ENCODE results near the gene TECPR1. TPM values are rescaled to one million over a fixed set of nuclear protein-coding genes. Genes with fewer than 3 reads are reported as not detected.

The TECPR1 gene
- total RNA-seq, 1 donor from 2014 or later: 16.1 TPM

DNA sequence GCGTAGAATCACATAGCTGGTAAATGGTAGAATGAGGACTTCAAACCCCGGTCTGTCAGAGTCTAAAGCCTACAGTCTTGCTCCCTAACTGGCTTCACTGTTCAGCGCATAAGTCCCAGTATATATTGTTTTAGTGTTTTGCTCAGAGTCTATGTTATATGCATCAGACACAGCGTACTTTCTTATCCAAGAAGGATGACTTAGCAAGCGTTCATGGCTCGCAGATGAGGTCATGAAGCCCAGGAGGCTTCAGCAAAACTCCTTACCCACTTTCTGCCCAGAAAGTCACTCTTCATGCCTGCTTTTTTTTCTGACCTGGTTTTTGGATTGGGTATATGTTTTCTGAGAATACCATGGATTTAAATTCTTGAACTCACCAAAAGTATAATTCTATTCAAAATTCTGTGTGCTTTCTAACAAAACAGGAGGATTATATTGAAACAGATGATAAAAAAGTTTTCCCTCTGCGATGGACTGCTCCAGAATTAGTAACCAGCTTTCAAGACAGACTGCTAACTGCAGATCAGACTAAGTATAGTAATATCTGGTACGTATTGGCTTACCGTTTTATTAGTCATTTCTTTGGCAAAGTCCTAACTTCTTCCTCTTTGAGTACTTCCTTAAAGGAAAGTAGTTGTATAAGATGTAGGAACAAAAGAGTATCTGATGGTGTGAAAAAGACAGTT is 65.4 kb downstream of the TECPR1 start:
- no peak for ATAC-seq (ENCODE audit: poor library complexity)
- intact Hi-C loops (cut with DNase I): no loop called here
- no peak for DNase-seq

DNA sequence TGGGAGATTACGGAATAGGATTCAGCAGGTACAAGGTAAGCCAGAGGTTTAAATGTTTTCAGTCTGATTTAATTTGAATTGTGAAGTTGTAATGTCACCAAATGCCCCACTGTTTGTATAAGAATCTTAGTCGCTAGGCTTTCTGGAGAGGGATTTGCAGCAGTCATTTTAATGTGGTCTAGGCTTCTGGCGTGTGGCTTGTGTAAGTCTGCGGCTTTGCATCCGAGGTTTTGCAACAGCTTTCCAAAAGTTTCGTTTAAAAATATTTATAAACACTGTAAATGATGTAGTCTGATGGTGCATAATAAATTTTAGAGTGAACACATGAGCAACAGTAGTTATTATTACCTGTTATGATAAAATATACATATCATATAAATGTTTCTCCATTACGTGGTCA is 66.9 kb downstream of the TECPR1 start:
- intact Hi-C loops (cut with DNase I): no loop called here
- DNase-seq (no peak), ATAC-seq (ENCODE audit: poor library complexity) (no peak)

DNA sequence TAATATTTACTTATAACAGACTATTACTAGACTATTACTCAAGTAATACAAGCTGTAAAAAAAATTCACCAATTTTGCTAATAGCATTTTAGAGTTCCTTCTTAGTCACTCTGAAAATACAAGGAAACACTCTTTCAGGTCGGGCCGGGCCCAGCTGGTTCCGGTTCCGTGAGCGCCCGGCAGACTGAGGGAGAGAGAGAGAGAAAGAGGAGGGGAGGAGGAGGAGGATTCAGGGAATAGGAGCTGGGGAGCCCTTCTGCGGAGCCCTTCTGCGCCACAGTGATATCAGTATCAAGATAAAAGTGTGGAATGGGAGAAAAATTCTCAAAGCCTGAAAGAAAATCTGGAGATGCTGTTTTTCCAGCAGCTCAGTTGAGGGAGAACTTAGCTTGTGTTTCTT is 71.3 kb downstream of the TECPR1 start:
- intact Hi-C loops (cut with DNase I): no loop called here

DNA sequence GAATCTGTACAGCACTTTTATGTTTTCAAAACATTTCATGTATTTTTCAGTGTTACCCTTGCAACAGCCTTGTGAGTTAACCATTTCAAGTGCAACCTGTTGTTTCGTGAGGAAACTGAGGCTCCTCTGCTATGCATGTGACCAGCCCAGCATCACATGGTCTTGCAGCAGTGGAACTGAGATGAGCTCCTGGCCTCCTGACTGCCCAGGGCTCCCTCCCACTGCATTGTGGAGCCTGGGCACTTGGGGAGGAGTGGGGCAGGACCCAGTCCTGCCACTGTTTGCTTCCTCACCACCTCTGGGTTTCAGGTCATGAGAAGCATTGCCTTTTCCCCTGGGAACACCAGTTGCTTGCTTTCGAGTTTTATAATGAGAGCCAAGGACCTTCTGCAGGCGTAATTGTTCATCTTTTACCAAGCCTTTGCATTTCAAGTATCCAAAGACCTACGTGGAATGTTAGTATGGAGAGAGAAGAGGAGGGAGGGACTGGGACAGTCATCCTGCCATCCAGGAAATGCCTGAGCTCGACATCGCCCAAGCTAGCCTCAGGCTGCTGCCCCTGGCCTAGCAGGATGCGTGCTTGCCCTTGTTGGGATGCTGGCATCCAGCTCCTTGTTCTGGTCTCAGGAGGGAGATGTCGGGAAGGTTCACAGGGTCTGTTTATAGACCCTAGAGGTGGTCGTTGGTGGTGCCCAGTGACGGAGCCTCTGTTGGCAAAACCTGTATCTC is 73.1 kb downstream of the TECPR1 start:
- DNase-seq: no peak
- intact Hi-C loops (cut with DNase I): no loop called here
- ATAC-seq (ENCODE audit: poor library complexity): no peak

More for the DNA sequence above, 71.3 kb downstream of the TECPR1 start:
- no peak for ATAC-seq (ENCODE audit: poor library complexity)
- DNase-seq: no peak

DNA sequence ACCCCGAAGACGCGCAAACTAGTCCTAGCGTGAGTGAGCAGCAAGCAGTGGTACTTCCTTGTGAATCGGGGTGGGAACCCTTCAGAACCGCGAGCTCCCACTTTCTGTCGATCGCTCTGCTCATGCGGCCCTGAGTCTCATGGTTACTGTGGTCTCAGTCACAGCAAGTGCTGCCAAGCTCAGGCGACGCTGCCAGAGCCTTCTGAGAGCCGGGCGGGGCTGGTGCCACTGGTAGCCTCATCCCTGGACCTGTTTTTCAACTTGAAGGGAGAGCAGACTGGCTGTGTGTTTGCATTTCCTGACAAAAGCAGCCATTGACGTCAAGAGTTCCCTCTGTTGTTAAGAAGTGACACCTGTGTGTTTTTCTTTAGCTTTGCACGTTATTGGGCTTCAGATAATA is 73.7 kb downstream of the TECPR1 start:
- DNase-seq: peak; percentile 83
- peak; percentile 93 for ATAC-seq (ENCODE audit: poor library complexity)
- intact Hi-C loops (cut with DNase I): no loop called here

DNA sequence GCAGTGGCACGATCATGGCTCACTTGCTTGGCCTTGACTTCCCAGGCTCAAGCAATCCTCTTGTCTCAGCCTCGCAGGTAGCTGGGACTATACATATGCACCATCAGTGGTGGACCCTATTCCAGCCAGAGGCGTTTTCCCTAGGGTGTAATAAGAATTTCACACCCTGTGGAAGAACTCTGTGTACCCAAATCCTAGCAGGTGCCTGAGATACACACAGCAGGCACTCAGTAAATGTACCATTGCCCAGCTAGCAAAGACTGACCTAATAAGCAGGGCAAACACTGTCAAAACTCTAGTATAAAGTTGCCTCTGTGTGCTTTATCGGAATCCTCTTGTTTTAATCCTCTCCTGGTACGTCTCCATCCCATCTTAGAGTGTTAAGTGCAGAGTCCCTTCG is 74.5 kb downstream of the TECPR1 start:
- intact Hi-C loops (cut with DNase I): no loop called here
- no peak for DNase-seq
- peak; percentile 55 for ATAC-seq (ENCODE audit: poor library complexity)

DNA sequence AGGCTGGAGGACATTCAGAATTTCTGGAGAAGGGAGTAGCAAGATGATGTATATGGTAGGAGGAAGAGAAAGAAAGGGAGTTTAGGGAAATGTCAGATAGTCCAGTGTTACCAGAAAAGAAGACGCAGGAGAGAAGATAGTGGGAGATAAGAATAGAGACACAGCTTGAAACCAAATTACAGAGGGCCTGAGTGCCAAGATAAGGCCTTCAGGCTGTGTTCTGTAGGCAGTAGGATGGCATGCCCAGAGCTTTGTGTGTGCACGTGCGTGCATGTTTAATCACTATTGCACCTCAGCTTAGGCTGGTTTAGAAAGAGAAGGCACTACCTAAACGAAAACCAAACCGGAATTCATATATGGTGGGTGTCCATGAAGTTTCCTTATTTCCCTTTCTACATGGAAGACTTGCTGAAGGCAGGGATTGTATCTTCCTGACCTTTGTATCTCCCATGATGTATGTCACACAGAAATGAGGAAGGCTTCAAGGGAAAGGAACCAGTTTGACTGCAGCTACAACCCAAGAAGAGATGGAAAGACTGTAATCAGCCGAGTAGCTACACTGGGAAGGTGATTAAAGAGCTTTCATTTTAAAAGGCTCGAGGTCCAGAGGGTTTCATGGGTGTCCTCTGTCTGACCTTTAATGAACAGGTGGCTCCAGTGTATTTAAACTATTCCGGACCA is 76.6 kb downstream of the TECPR1 start:
- intact Hi-C loops (cut with DNase I): no loop called here
- ATAC-seq (ENCODE audit: poor library complexity): no peak

DNA sequence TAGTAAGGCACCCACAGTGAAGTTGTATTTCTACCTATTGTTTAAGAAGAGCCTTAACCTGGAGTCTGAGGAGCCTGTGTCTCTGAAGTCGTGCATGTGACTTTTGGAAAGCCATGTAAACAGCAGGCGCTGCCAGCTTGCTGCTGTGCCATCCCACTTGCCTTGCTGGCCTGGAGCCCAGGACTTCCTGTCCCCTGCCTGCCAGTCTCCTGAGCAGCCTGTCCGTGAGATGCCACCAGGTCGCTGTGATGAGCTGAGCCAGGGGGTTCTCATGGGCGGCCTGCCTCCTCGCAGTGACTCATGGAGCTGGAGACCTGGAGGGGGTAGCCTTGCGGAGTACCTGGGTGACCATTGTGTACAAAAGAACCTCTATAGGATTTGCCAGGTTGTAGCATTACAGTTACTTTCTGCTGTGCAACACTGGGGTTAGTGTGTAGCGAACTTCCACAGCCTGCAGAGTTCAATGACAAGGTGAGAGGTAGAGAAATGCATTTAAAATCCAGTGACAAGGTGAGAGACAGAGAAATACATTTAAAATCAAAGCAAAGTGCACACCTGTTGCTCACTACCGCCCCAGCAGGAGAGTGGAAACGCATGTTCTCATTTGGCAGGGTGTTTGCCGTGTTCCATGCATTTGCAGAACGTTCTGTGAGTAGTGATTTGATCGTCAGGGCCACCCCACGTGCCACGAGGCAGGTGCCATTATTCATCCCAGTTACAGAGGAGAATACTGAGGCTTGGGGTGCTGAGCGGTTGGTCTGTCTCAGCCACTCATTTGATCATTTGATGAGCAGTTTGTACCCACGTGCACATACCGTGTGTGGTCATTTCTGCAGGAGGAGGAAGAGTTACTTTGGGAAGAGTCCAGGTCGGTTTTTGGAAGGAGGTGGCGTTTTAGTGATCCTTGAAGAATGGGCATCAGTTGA is 77.4 kb downstream of the TECPR1 start:
- ATAC-seq (ENCODE audit: poor library complexity): peak; percentile 66
- intact Hi-C loops (cut with DNase I): no loop called here
- peak; percentile 79 for DNase-seq

More for the DNA sequence above, 76.6 kb downstream of the TECPR1 start:
- DNase-seq: no peak

DNA sequence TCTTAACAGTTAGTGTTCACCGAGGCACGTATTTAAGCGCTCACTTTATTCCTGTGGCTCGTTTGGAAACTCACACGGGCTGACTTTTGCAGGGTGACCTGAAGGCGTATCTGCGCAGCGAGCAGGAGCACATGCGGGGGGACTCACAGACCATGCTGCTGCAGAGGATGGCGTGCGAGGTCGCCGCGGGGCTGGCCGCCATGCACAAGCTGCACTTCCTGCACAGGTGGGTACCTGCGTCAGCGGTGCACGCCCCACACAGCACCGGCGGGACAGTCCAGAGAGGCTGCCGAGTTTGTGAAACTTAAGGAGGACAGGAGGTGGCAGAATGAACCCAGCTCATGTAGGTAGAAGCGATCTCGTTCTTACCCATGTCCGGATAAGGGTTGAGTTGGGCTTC is 80.6 kb downstream of the TECPR1 start:
- intact Hi-C loops (cut with DNase I): no loop called here
- ATAC-seq (ENCODE audit: poor library complexity) (no peak), DNase-seq (no peak)

DNA sequence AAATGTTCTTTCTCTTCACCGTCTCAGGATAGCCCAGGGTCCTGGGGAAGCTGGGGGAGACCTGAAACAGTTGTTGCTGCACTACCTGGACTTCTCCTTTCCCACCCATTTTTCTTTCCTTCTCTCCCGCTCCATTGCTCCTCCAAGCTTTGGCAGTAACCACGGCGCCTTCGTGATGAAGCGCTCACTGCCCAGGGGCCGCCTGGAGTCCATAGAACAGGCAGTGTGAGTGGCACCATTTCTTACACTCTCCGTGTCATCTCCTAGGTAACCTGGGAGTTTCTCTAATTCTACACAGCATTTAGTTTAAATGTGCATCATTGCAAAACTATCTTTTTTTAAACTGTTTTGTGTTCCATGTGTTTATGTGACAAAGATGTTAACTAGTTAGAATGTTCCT is 81.1 kb downstream of the TECPR1 start:
- no peak for DNase-seq
- ATAC-seq (ENCODE audit: poor library complexity): no peak
- intact Hi-C loops (cut with DNase I): no loop called here

DNA sequence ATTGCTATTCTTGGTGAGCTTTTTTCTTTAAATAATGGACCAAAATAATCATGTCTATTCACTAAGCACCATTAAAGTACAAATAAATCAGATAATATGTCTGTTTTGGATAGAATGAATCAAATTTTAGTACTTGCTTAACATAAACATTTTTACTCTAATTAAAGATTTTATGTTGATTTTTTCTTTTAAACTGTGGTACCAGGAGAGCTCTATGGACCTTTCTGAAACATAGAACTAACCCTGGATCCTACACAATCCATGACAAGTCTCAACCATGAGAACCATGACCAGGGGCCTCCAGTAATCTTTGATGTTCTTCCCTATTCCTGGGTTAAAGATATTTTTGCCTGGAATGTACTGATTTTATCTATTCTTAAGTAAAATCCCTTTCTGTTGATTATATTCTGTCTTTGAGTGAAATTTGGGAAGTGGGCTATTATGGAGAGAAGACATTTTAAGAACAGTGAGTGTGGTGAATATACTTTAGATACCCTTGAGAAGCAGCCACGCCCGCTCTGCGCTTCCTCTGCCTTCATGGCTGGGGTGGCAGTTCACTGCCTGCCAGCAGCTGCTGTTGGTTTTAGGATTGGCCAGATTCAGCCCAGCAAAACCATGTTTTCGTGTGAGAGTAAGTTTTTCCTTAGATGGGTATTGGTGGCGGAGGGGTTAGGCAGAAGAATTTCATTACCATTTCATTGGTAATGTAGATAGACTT is 83.0 kb downstream of the TECPR1 start:
- no peak for ATAC-seq (ENCODE audit: poor library complexity)
- no peak for DNase-seq
- intact Hi-C loops (cut with DNase I): loop anchor here (1.0 to 2.0 kb wide), 2 partner anchors 63 to 148 kb away; partner anchors contain the start of gene LMTK2

DNA sequence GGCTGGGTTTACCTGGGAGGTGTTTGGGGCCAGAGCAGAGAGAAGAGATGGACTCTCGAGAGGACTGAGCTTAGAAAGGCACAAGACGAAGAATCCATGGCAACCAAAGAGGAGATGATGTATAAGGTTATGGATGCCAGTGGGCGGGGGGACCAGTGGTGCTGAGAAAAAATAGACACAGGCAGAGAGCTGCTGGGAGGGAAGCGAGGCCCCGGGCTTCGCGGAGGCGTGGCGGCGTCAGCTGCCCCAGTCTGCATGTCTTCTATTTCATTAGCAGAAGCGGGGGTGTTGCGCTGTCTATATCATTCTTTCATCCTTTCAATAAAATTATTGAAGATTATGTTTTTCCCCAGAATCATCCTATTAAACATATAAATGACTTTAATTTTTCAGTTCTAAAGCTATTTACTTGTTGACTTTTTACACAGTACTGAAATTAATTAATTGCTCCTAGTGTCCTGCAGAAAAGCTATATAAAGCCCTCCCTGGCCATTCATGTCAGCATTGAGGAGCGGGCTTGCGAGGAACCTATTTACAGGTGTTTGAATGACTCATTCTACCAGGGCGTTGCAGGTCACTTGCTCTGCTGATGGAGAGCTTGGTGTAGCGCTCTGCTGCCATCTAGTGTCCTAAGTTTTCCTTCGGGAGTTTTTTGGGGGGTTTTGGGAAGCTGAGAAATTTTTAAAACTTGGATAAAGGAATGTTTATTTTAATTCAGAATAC is 83.7 kb downstream of the TECPR1 start:
- intact Hi-C loops (cut with DNase I): loop anchor here (1.0 to 2.0 kb wide), 2 partner anchors 62 to 148 kb away; partner anchors contain the start of gene LMTK2
- ATAC-seq (ENCODE audit: poor library complexity) (peak; percentile 79), DNase-seq (no peak)

DNA sequence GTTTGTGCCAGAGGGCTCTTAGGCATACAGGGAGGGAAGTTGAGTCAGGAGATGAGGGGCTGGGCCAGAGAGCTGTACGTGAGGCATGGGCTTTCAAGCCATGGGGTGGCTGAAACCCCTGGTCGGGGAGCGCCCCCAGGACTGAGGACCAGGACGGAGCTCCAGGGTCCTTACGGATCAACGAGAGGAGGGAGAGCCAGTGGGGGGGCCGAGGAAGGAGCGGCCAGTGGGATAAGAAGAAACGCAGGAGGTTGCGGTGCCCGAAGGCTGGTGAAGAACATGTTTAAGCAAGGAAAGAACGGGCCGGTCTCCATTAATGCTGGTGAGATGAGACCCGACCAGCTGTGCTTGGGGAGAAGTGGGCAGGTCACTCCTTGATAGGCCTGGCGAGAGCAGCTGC is 84.4 kb downstream of the TECPR1 start:
- intact Hi-C loops (cut with DNase I): loop anchor here (1.0 to 2.0 kb wide), 2 partner anchors 61 to 147 kb away; partner anchors contain the start of gene LMTK2
- no peak for ATAC-seq (ENCODE audit: poor library complexity)
- no peak for DNase-seq

DNA sequence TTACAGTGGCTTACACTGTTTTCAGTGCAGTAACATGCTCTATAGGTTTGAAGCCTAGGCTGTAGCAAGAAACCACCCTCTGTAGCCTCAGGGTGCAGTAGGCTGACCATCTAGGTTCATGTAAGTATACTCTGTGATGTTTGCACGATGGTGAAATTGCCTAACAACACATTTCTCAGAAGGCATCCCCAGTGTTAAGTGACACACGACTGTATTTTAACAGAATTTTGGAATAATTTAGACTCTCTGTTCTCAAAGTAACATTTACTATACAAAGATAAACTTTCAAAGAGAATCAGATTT is 85.4 kb downstream of the TECPR1 start:
- intact Hi-C loops (cut with DNase I): no loop called here
- DNase-seq: no peak
- ATAC-seq (ENCODE audit: poor library complexity): no peak

DNA sequence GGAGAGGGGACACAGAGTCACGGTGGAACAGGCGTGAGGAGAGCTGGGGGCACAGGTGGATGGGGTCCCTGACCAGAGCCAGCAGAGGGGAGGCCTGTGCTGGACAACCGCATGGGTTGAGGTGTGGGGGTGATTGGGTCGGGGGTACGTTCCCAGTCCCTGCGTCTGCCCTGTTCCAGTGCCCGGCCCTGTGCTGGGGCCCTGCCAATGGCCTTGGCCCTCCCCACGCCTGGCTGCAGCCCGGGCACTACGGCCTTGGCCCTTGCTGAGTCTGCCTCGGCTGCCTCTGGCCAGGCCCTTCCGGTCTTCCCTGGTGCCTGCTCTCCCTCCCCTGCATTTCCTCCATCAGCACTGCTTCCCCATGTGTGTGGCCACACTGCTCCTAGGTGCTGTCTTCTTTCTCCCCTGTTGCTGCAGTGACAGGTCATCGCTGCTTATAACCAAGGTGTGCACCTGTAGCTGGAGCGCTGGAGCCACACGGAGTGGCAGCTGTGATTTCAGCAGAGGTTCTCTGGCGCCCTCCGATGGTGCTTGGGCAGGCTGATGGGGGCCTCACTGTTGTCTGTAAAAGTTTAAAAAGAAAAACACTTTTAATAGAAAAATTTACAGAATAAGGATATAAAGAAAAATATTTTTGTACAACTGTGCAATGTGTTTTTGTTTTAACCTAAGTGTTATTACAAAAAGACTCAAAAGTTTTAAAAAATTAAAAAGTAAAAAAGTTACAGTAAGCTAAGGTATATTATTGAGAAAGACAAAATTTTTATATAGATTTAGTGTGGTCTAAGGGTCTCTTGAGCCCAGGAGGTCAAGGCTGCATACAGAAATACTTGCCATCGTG is 86.0 kb downstream of the TECPR1 start:
- DNase-seq: peak; percentile 71
- intact Hi-C loops (cut with DNase I): no loop called here
- peak; percentile 67 for ATAC-seq (ENCODE audit: poor library complexity)

All from Right ventricle myocardium superior (tissue), 1 donor.